Large intestine (tissue), 3 donors: ENCODE results near the gene CCDC50. TPM values are rescaled to one million over a fixed set of nuclear protein-coding genes. Genes with fewer than 3 reads are reported as not detected.

Source experiments
- DNase-seq, 2 donors: peaks; one replicate each; pipeline versions ENCODE4 v3.0.0 to v3.0.0-alpha.2; 2013
- H3K27ac ChIP-seq: one replicate; pipeline ENCODE4 v1.5.1; 2013; ENCODE audit warnings: low read length
- H3K27me3 ChIP-seq: 2 replicates; pipeline ENCODE4 v1.6.1; 2013; ENCODE audit warnings: low read length; ENCODE audit not compliant: control insufficient read depth, insufficient read depth
- H3K36me3 ChIP-seq: 2 replicates; pipeline ENCODE4 v1.6.1; 2013; ENCODE audit warnings: low read length; ENCODE audit not compliant: control insufficient read depth, insufficient read depth
- H3K4me1 ChIP-seq: one replicate; pipeline ENCODE4 v1.6.1; 2013; ENCODE audit warnings: low read length; ENCODE audit not compliant: control insufficient read depth, insufficient read depth
- H3K4me3 ChIP-seq: one replicate; pipeline ENCODE4 v1.5.1; 2013; ENCODE audit warnings: low read length
- H3K9me3 ChIP-seq: one replicate; pipeline ENCODE4 v1.6.1; 2013; ENCODE audit warnings: mild to moderate bottlenecking, low read depth, low read length, moderate library complexity; ENCODE audit not compliant: control insufficient read depth
- WGBS: methylation state at CpG from one replicate; pipeline ENCODE4 v1.1.5; 2013; ENCODE audit warnings: low lambda C conversion rate; ENCODE audit not compliant: insufficient coverage; 5-methylcytosine and 5-hydroxymethylcytosine counted together
- polyA plus RNA-seq: library from polyadenylated mRNA; unstranded; fragments of 120-200 nt; gene quantifications from one replicate; pipeline ENCODE4 v1.2.1, GENCODE V29; 2013

CCDC50 gene
- polyA plus RNA-seq, 1 donor, result 82.1 TPM

- 94% methylated on average over 2 of the region's 4 CpGs for WGBS
- no peak overlapping the region for H3K4me3 ChIP-seq
- H3K36me3 ChIP-seq, result no peaks in the 10 kb centered on the region
- peak in 1 of 2 donors; percentile 12 for DNase-seq
- no peaks in the 10 kb centered on the region for H3K4me1 ChIP-seq
- H3K27ac ChIP-seq, result no peak overlapping the region
- H3K27me3 ChIP-seq, result no peaks in the 10 kb centered on the region
- H3K9me3 ChIP-seq, result no peaks in the 10 kb centered on the region
These were observed 33.1 kb upstream of the CCDC50 start for GRCh38 chr3:191296041-191296541.

GRCh38 chr3:191298846-191299245 is 30.3 kb upstream of the CCDC50 start:
- no peak overlapping the region for H3K27ac ChIP-seq
- H3K4me1 ChIP-seq, result peaks cover 5% of the 10 kb centered on the region
- no peaks in the 10 kb centered on the region for H3K9me3 ChIP-seq
- no peaks in the 10 kb centered on the region for H3K36me3 ChIP-seq
- no peak for DNase-seq
- H3K27me3 ChIP-seq, result no peaks in the 10 kb centered on the region
- H3K4me3 ChIP-seq, result no peak overlapping the region

GRCh38 chr3:191300422-191300821 is 28.8 kb upstream of the CCDC50 start:
- H3K9me3 ChIP-seq, result no peaks in the 10 kb centered on the region
- H3K36me3 ChIP-seq, result no peaks in the 10 kb centered on the region
- no peak overlapping the region for H3K4me3 ChIP-seq
- H3K4me1 ChIP-seq, result peaks cover 5% of the 10 kb centered on the region
- no peaks in the 10 kb centered on the region for H3K27me3 ChIP-seq
- no CpG with 5 or more reads among the region's 1 CpG for WGBS
- H3K27ac ChIP-seq, result no peak overlapping the region
- DNase-seq, result no peak

- no CpG with 5 or more reads among the region's 1 CpG for WGBS
- H3K4me1 ChIP-seq, result peaks cover 5% of the 10 kb centered on the region
- H3K27ac ChIP-seq, result no peak overlapping the region
- no peaks in the 10 kb centered on the region for H3K36me3 ChIP-seq
- no peaks in the 10 kb centered on the region for H3K9me3 ChIP-seq
- DNase-seq, result no peak
- no peaks in the 10 kb centered on the region for H3K27me3 ChIP-seq
- no peak overlapping the region for H3K4me3 ChIP-seq
These were observed 28.2 kb upstream of the CCDC50 start for GRCh38 chr3:191301017-191301416.

GRCh38 chr3:191301782-191302411 is 27.3 kb upstream of the CCDC50 start:
- H3K36me3 ChIP-seq, result no peaks in the 10 kb centered on the region
- no peak overlapping the region for H3K27ac ChIP-seq
- no peaks in the 10 kb centered on the region for H3K9me3 ChIP-seq
- WGBS, result 100% methylated on average over 1 of the region's 5 CpGs
- H3K4me3 ChIP-seq, result no peak overlapping the region
- no peak for DNase-seq
- no peaks in the 10 kb centered on the region for H3K27me3 ChIP-seq
- H3K4me1 ChIP-seq, result peaks cover 5% of the 10 kb centered on the region

- Histone ChIP-seq H3K27me3 (no peaks in the 10 kb centered on the region), H3K36me3 (no peaks in the 10 kb centered on the region), H3K27ac (no peak overlapping the region), H3K4me3 (no peak overlapping the region), H3K4me1 (peaks cover 5% of the 10 kb centered on the region), H3K9me3 (no peaks in the 10 kb centered on the region)
- DNase-seq, result peak in 1 of 2 donors; percentile 41
- WGBS, result no CpG with 5 or more reads among the region's 2 CpGs
These were observed 26.7 kb upstream of the CCDC50 start for GRCh38 chr3:191302451-191302850.

- no peaks in the 10 kb centered on the region for H3K27me3 ChIP-seq
- H3K36me3 ChIP-seq, result no peaks in the 10 kb centered on the region
- peaks cover 5% of the 10 kb centered on the region for H3K4me1 ChIP-seq
- H3K9me3 ChIP-seq, result no peaks in the 10 kb centered on the region
- WGBS, result no CpG with 5 or more reads among the region's 3 CpGs
- DNase-seq, result no peak
- H3K27ac ChIP-seq, result no peak overlapping the region
- no peak overlapping the region for H3K4me3 ChIP-seq
These were observed 25.6 kb upstream of the CCDC50 start for GRCh38 chr3:191303596-191303995.

- H3K4me3 ChIP-seq, result no peak overlapping the region
- H3K9me3 ChIP-seq, result no peaks in the 10 kb centered on the region
- no peak overlapping the region for H3K27ac ChIP-seq
- H3K27me3 ChIP-seq, result no peaks in the 10 kb centered on the region
- DNase-seq, result no peak
- H3K36me3 ChIP-seq, result no peaks in the 10 kb centered on the region
- H3K4me1 ChIP-seq, result peaks cover 5% of the 10 kb centered on the region
- no CpG with 5 or more reads among the region's 4 CpGs for WGBS
These were observed 22.8 kb upstream of the CCDC50 start for GRCh38 chr3:191306428-191306827.

GRCh38 chr3:191307341-191307740 is 21.9 kb upstream of the CCDC50 start:
- H3K27me3 ChIP-seq, result no peaks in the 10 kb centered on the region
- no peak overlapping the region for H3K4me3 ChIP-seq
- 73% methylated on average over 1 of the region's 4 CpGs for WGBS
- H3K36me3 ChIP-seq, result no peaks in the 10 kb centered on the region
- H3K9me3 ChIP-seq, result no peaks in the 10 kb centered on the region
- peaks cover under 1% of the 10 kb centered on the region for H3K4me1 ChIP-seq
- DNase-seq, result no peak
- H3K27ac ChIP-seq, result no peak overlapping the region

GRCh38 chr3:191313296-191313695 is 15.9 kb upstream of the CCDC50 start:
- H3K4me1 ChIP-seq, result peaks cover 10% of the 10 kb centered on the region
- H3K36me3 ChIP-seq, result no peaks in the 10 kb centered on the region
- WGBS, result 17% methylated on average over 1 of the region's 2 CpGs
- peak; percentile 59 to 82 for DNase-seq
- no peak overlapping the region for H3K27ac ChIP-seq
- no peaks in the 10 kb centered on the region for H3K27me3 ChIP-seq
- peaks cover 8% of the 10 kb centered on the region for H3K9me3 ChIP-seq
- H3K4me3 ChIP-seq, result no peak overlapping the region

GRCh38 chr3:191314109-191314728 is 15.0 kb upstream of the CCDC50 start:
- Histone ChIP-seq H3K27ac (peak overlapping the region; percentile 60), H3K36me3 (no peaks in the 10 kb centered on the region)

More at GRCh38 chr3:191314109-191314728, 15.0 kb upstream of the CCDC50 start:
- 80% methylated on average over 3 of the region's 5 CpGs for WGBS
- DNase-seq, result peak; percentile 31 to 80
- H3K4me3 ChIP-seq, result no peak overlapping the region
- no peaks in the 10 kb centered on the region for H3K27me3 ChIP-seq
- peaks cover 10% of the 10 kb centered on the region for H3K4me1 ChIP-seq
- H3K9me3 ChIP-seq, result peaks cover 8% of the 10 kb centered on the region
